GM12872 (cell line): ENCODE results near the gene IL16.
A peak's percentile ranks its signal among the peaks of the same experiment; 100 is the strongest.

Experiments used
- TF ChIP-seq, protein P1 (sequence below): IDR thresholded peaks from 3 replicates; pipeline ENCODE4 v1.5.1; 2011; ENCODE audit warnings: low read depth, mild to moderate bottlenecking, low read length, moderate library complexity; ENCODE audit not compliant: insufficient read depth

Gene IL16

DNA sequence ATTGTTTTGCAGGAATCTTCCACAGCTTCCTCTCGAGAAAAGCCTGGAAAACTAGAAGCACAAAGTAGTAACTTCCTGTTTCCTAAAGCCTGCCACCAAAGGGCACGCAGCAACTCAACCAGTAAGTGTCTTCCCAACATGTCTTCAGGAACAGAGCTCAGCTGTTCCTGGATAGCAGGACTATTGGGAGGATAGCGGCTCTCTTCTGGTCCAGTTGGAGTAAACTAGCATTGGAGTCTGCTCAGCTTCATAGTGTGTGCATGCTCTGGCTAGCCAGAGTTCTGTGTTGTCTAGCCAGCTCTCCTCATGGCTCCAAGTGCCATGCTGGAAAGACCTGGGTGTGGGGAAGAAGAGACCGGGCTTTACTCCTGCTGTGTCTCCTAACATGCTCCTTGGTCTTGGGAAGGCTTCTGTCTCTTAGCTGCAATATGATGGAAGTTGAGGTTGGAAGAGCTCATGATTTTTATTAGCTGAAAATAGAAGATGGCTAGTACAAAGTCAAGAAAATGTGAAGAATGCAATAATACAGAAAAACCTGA is 63.1 kb downstream of the IL16 start:
- TF ChIP-seq, protein P1, sequence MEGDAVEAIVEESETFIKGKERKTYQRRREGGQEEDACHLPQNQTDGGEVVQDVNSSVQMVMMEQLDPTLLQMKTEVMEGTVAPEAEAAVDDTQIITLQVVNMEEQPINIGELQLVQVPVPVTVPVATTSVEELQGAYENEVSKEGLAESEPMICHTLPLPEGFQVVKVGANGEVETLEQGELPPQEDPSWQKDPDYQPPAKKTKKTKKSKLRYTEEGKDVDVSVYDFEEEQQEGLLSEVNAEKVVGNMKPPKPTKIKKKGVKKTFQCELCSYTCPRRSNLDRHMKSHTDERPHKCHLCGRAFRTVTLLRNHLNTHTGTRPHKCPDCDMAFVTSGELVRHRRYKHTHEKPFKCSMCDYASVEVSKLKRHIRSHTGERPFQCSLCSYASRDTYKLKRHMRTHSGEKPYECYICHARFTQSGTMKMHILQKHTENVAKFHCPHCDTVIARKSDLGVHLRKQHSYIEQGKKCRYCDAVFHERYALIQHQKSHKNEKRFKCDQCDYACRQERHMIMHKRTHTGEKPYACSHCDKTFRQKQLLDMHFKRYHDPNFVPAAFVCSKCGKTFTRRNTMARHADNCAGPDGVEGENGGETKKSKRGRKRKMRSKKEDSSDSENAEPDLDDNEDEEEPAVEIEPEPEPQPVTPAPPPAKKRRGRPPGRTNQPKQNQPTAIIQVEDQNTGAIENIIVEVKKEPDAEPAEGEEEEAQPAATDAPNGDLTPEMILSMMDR: no peak

DNA sequence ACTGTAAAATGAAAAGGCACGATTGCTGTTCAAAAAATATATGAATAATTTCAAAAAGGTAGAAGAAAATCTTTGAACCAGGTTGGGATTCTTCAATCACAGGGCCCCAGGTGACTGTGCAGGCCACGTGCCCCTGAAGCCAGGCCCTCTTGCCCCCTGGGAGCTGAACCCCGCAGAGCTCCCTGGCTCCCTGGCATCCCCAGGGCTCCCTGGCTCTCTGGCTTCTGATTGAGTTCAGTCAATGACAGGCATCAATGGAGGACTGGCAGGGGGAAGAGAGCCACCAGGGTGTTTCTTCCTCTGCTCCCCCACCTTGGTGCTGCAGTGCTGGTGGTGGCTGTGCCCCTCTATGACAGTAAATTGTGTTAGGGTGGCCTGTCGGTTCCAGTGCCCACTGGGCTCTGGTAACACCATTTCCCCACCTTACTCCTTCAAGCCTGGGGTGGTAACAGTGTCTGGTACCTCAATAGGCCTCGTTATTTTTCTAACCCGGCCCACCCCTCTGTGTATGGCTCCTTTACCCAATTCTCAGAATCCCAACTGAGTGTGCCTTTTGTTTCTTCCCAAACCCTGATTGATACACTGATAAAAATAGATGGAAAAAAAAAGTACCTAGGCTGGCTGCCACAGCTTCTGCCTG is 64.6 kb downstream of the IL16 start:
- TF ChIP-seq, protein P1: no peak

DNA sequence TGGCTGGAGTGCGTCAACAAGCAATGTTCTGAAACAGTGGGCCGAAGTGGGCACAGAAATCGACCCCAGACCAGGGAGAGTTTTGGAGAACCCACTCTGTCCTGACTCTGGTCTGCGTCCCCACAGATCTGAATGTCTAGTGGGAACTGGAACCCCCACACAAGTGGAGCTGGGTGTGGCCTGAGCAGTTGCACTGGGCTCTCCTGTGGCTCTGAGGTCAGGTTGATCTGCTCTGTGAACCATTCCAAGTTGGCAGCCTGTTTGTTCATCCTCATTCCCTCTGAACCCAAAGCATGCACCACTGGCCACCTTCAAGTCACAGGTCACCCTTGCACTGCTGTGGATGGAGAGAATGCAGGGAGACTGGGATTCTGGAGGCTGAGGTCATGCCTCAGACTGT is 66.8 kb downstream of the IL16 start:
- TF ChIP-seq, protein P1: no peak

DNA sequence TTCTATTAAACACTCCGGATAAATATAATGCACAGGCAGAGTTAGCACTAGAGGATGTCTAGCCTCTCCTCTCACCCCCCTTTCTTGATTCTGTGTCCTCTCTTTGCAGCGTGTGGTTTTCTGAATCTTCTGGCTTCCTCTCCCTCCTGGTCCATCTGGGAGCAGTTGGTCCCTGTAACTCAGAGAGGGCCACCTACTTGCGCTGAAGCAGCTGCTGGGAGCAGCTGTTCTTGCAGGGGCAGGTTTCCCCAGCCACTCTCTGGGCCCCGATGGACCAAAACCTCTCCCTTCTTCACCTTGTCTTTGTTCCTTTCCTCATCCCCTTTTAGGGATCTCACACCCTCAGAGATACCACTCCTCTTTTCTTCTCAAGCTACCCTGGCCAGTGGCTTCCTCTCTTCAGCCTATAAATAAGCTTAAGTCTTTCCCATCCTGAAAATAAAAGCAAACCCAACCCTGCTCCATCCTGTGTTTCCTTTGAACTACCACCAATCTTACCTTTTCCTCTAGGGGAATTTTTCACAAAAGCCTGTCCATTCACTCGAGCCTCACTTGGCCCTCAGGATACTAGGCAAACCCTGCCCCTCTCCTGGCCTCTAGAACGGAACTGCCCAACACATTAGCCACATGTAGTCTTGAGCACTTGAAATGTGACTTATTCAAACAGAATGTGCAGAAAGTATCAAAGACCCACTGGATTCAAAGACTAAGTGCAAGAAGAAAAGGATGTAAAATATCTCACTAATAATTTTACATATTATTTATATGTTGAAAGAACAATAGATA is 67.6 kb downstream of the IL16 start:
- TF ChIP-seq, protein P1: no peak

DNA sequence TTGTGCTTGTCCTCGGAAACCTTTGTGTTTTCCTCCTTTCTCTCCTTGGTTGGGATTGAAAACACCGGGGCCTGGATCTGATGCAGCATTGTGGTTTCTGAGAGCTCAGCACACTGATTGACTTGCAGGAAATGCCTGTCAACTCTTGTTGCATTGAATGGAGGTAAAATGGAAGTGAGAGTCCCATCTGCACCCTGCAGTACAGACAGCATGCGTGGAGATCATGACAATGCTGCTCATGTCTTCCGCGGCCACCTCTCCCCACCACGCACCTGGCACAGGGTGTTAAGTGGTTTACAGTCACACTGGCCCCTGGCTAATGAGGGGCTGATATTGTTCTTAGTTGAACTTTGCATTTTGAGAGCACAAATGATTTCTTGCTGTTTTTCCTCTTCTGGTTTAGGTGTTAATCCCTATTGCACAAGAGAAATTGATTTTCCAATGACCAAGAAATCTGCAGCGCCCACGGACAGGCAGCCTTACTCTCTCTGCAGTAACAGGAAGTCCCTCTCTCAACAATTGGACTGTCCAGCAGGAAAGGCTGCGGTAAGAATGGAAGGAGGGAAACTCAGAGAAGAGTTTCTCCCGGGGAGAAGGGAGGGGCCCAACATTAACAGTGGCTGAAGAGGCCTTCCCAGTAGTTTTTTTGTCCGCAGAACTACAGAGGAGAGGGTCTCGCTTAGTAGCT is 68.7 kb downstream of the IL16 start:
- TF ChIP-seq, protein P1: no peak

DNA sequence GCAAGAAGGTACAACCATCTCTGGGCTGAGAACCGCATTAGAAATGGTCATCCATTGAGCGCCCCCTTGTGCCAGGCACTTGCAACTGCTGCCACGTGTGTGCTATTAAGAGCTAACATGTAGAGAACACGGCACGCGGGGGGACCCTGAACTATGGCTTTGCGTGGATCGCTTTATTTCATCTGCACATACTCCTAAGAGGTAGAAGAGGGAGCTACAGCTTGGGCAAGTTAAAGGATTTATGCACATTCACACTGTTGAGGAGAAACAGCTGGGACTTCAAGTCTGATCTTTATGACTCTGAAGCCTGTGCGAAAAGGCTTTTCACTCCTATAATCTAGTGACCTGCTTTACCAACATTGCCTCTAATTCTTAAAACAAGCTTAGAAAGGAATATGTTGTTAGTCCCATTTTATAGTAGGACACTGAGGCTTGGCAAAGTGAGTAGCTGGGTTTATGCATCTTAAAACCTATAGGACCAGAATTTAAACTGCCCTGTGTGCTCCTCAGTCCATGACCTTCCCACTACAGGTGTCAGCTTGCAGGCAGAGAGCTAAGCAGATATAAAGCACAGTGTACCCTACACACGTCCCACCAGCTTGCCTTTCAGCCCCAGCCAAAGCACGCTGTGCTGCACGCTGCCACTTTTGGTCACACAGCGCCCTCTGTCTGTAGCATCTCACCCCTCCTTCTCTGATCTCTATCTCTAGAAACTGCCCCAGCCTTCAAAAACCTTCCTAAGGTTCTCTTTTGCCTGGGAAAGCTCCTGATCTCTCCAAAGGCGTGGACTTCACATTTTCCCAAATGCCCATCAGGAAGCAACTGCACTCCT is 69.5 kb downstream of the IL16 start:
- TF ChIP-seq, protein P1: peak; percentile 97
